ENCODE data around the gene KCNN1. TPM values are rescaled to one million over a fixed set of nuclear protein-coding genes. Genes with fewer than 3 reads are reported as not detected.

KCNN1 gene
- total and polyA plus RNA-seq, 2 of the 13 experiments (the other 11 are each of a cell fraction or from before 2014, with no cell fraction given): 0.04 TPM; not detected in 1

GRCh38 chr19:17996826-17997316, 30.0 kb downstream of the KCNN1 start (continued):
- TF ChIP-seq UBTF (CRISPR knock-in tag; IDR thresholded peaks at IDR 0.05) (peak; percentile 23; the same call in 1 of the 2 replicates), IKZF1 (IDR thresholded peaks at IDR 0.05) (no peak), ZNF124 (CRISPR knock-in tag; IDR thresholded peaks at IDR 0.05) (no peak), ZNF557 (CRISPR knock-in tag; IDR thresholded peaks at IDR 0.05) (no peak), ZSCAN22 (CRISPR knock-in tag; IDR thresholded peaks at IDR 0.05) (no peak), MEIS2 (CRISPR knock-in tag; IDR thresholded peaks at IDR 0.05) (no peak), ZFP91 (CRISPR knock-in tag; IDR thresholded peaks at IDR 0.05; ENCODE audit: borderline replicate concordance) (peak; percentile 63; the same call in 1 of the 2 replicates), GATAD1 (CRISPR knock-in tag; IDR thresholded peaks at IDR 0.05) (no peak), MAX (IDR thresholded peaks at IDR 0.05) (peak; percentile 41; the same call in 1 of the 2 replicates), ZNF768 (CRISPR knock-in tag; IDR thresholded peaks at IDR 0.05) (peak; percentile 40; the same call in 1 of the 2 replicates), ZNF605 (CRISPR knock-in tag; IDR thresholded peaks at IDR 0.05) (no peak), ZNF451 (CRISPR knock-in tag; IDR thresholded peaks at IDR 0.05) (0 out of 2 replicates have a peak, but pooled peaks have one; percentile 22), SALL1 (CRISPR knock-in tag; IDR thresholded peaks at IDR 0.05) (peak; percentile 54; the same call in 1 of the 2 replicates), ZBTB34 (CRISPR knock-in tag; IDR thresholded peaks at IDR 0.05) (no peak), ZMAT5 (CRISPR knock-in tag; IDR thresholded peaks at IDR 0.05; ENCODE audit: borderline replicate concordance, low read depth) (no peak), ZNF710 (CRISPR knock-in tag; IDR thresholded peaks at IDR 0.05; ENCODE audit: borderline replicate concordance) (no peak), ZMYM3 (CRISPR knock-in tag; IDR thresholded peaks at IDR 0.05) (peak; percentile 52; the same call in 1 of the 2 replicates), HMGXB4 (CRISPR knock-in tag; IDR thresholded peaks at IDR 0.05; ENCODE audit: borderline replicate concordance in 1 of 2, low read depth in 1 of 2) (peak in 1 of 2 experiments; percentile 41; a peak in 1 of 4 replicates), CCDC6 (CRISPR knock-in tag; IDR thresholded peaks at IDR 0.05) (peak; percentile 27; the same call in 1 of the 2 replicates), ZNF567 (CRISPR knock-in tag; IDR thresholded peaks at IDR 0.05; ENCODE audit: borderline replicate concordance) (0 out of 2 replicates have a peak, but pooled peaks have one; percentile 25)
